GM18498 (cell line): ENCODE data around the gene SLC7A4.
"Not testable (repeated sequence)": the region's sequence is repeated elsewhere in the genome, so short reads cannot be mapped to it uniquely, and the experiment has no call there.

ENCODE experiments used
- ATAC-seq: cut with Tn5 transposase; IDR thresholded peaks from one replicate; pipeline ENCODE4 v1.9.1; 2021; ENCODE audit warnings: mild to moderate bottlenecking, moderate library complexity; ENCODE audit not compliant: unreplicated experiment

SLC7A4 gene, protein sequence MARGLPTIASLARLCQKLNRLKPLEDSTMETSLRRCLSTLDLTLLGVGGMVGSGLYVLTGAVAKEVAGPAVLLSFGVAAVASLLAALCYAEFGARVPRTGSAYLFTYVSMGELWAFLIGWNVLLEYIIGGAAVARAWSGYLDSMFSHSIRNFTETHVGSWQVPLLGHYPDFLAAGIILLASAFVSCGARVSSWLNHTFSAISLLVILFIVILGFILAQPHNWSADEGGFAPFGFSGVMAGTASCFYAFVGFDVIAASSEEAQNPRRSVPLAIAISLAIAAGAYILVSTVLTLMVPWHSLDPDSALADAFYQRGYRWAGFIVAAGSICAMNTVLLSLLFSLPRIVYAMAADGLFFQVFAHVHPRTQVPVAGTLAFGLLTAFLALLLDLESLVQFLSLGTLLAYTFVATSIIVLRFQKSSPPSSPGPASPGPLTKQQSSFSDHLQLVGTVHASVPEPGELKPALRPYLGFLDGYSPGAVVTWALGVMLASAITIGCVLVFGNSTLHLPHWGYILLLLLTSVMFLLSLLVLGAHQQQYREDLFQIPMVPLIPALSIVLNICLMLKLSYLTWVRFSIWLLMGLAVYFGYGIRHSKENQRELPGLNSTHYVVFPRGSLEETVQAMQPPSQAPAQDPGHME

DNA sequence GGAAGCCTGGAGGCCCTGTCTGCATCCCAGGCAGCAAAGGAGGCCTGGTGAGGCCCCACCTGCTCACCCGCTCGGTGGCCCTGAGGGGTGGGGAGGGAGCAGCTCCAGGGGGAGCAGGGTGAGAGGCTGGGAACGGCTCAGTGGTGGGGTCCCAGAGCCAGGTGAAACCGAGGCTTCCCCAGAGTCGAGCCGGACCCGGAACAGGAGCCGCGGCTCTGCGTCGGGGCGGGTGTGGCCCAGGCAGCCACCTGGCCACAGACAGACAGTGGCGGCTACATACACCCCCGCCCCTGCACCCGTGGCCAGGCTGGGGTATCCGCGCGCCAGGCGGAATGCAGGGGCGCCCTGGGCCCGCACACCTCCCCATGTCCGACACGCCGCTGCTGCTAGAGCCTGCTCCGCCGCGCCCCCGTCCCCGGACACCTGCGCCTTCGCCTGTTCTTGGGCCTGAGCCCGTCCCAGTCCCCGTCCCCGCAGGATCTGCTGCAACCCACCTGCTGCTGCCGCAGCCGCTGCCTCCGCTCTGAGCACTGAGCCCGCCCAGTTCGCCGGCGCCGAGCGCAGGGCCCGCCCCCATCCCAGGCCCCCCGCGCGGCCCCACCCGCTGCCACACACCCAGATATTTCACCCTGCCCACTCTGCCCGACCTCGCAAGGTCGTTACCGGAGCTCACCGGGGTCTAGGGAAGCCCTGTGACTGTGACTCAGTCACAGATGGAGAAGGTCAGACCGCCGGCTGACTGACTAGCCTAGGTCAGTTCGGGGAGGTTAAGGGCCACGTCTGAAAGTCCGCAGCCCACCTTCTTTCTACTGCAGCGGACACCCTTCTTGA, at the start of gene SLC7A4:
TSS of gene SLC7A4 (minus strand) at position 525 of the 831 bp plus-strand sequence. CDS start 749 bp downstream, outside the sequence.
- no peak for ATAC-seq

DNA sequence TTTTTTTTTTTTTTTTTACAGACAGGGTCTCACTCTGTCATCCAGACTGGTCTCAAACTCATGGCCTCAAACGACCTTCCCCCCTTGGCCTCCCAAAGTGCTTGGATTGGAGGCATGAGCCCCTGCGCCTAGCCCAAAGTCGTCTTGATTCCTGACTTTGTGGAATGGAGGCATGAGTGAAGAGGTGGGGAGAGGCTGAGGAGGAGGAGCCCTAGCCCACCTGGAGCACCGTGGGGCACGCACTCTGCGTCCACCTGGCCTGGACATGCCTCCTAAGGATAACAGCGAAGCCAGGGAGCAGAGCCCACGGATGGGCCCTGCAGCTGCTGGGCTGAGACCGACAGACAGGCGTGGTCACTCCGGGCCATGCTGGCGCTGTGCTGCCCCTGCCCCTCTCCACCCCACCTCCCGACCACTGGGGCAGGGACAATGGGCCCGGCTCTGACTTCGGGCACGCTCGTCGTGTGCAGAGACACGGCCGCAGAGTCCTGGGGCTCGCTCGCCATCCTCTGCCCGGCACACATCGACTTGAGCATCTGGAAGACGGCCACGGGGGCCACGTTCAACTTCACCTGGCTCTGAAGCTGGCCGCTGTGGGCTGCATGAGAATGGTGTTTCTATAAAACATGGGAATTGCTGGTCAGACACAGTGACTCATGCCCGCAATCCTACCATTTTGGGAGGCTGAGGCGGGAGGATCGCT, 48.2 kb upstream of the SLC7A4 start:
- ATAC-seq = no peak

- ATAC-seq = no peak
These were observed 47.1 kb upstream of the SLC7A4 start for GRCh38 chr22:21079493-21079892.

- ATAC-seq = no peak
These were observed 46.6 kb upstream of the SLC7A4 start for GRCh38 chr22:21078916-21079315.

- ATAC-seq = no peak
These were observed 45.6 kb upstream of the SLC7A4 start for GRCh38 chr22:21077884-21078508.

GRCh38 chr22:21076912-21077625, 44.7 kb upstream of the SLC7A4 start:
- ATAC-seq = no peak

DNA sequence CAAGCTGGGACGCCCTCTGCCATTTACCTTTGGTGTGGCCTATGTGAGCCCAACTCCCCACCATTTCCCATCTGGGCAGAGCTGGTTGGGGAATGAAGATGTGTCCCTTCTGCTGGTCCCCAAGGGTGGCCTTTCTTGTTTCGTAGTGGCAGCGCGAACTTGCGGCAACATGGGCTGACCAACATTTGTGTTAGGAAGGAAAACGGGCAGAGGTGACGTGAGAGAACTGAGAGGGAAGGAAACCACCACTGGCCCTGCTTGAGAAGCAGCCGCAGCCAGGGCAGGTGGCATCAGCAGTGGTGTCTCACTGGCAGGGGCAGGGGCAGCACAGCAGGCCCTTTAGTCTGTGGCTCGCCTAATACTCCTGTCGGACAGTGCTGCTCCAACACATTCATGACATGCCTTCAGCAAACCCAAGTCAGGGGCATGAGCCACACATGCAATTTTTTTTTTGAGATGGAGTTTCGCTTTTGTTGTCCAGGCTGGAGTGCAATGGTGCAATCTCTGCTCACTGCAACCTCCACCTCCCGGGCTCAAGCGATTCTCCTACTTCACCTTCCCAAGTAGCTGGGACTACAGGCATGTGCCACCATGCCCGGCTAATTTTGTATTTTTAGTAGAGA, 43.3 kb upstream of the SLC7A4 start:
- ATAC-seq = no peak

DNA sequence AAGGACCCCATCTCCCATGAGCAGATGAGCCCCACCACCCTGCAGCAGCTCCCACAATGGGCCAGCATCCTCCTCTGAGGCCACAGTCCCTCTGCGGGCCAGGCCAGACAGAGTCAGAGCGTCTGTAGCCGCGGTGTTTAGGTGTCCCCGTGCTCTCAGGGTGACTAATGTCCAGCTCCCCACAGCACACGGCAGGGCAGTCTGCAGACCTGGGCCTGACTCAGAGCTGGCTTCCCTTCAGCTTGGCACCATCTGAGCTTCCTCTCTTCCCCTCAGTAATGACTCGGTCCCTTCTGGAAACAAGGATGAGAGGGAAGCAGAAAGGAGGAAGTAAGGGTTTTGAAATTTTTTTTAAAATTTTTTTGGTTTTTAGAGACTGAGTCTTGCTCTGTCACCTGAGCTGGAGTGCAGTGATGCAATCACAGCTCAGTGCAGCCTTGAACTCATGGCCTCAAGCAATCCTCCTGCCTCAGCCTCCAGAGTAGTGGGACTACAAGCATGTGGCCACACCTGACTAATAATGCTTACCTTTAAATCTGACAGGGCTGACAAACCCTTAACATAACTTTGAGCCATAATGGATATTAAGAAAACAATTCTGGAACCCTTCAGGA, 41.8 kb upstream of the SLC7A4 start:
- no peak for ATAC-seq

DNA sequence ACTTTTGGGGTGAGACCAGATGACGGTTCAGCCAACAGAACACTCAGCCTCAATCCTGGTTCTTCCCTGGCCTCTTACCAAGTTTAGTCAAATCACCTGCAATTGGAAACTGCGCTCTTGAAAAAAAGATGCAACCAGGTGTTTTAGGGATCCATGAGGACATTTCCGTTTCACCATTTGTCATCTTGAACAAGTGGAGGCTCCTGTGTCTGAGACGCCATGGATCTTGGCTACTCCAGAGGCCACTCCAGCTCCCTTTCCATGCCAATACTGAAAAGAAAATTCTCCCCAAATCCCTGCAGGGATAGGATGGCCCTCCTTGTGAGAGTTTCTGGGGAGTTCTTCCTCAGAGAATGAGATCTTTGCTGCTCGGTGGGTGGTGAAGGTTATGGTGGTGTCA, 41.1 kb upstream of the SLC7A4 start:
- no peak for ATAC-seq

- ATAC-seq = no peak
These were observed 40.7 kb upstream of the SLC7A4 start for GRCh38 chr22:21073023-21073422.

DNA sequence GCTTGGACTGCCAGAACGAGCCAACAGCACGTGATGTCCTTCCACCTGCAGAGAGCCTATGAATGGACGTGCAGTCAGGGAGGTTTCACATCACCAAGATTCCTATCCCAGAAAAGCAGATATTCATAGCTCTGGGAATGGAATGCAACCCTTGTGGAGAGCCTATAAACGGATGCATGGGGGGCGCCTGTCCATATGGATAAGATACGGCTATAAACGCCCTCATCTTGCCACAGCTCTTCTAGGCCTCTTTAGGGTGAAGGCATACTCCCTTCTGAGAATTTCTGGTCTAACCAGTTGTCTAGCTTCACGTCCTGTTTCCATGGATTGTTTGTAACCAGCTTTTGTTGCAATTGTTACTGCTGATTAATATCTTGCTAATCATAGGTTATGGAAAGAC, 39.4 kb upstream of the SLC7A4 start:
- not testable (repeated sequence) for ATAC-seq

- ATAC-seq = no peak
These were observed 38.6 kb upstream of the SLC7A4 start for GRCh38 chr22:21070690-21071615.

- no peak for ATAC-seq
These were observed 37.0 kb upstream of the SLC7A4 start for GRCh38 chr22:21069375-21069774.

- ATAC-seq = no peak
These were observed 36.4 kb upstream of the SLC7A4 start for GRCh38 chr22:21068681-21069276.

- ATAC-seq = no peak
These were observed 35.7 kb upstream of the SLC7A4 start for GRCh38 chr22:21067901-21068680.

- no peak for ATAC-seq
These were observed 34.9 kb upstream of the SLC7A4 start for GRCh38 chr22:21067075-21067900.
